ENCODE measurements around the gene ACKR3. TPM values are rescaled to one million over a fixed set of nuclear protein-coding genes. Genes with fewer than 3 reads are reported as not detected.

The ACKR3 gene
- total and polyA plus RNA-seq, 3 experiments from 2014 or later = 0.90 to 5.5 (median 1.6) TPM

GRCh38 chr2:236592821-236593220 lies 23.2 kb downstream of the ACKR3 start:
- H3K4me3 ChIP-seq (ENCODE audit: low read length) = no peak overlapping the region
- no peaks in the 10 kb centered on the region for H3K9me3 ChIP-seq (ENCODE audit: low read length)
- Mint-ChIP-seq H3K36me3 (no peaks in the 10 kb centered on the region), H3K9me3 (no peaks in the 10 kb centered on the region), H3K27ac (no peak overlapping the region), H3K4me3 (no peak overlapping the region), H3K27me3 (no peaks in the 10 kb centered on the region), H3K4me1 (no peaks in the 10 kb centered on the region)
- H3K27ac ChIP-seq (ENCODE audit: low read depth, low read length) = no peak overlapping the region
- H3K36me3 ChIP-seq (ENCODE audit: insufficient read depth, low read length) = no peaks in the 10 kb centered on the region
- H3K27me3 ChIP-seq (ENCODE audit: insufficient read depth, low read length, poor library complexity, severe bottlenecking) = no peaks in the 10 kb centered on the region
- CTCF ChIA-PET = no interaction called here
- DNase-seq = no peak
- POLR2A ChIA-PET = no interaction called here
- H3K4me1 ChIP-seq (ENCODE audit: insufficient read depth, low read length) = no peaks in the 10 kb centered on the region

- no peaks in the 10 kb centered on the region for H3K27me3 Mint-ChIP-seq
- no peaks in the 10 kb centered on the region for H3K4me1 ChIP-seq (ENCODE audit: insufficient read depth, low read length)
- no peaks in the 10 kb centered on the region for H3K9me3 Mint-ChIP-seq
- H3K9me3 ChIP-seq (ENCODE audit: low read length) = no peaks in the 10 kb centered on the region
- no peaks in the 10 kb centered on the region for H3K36me3 ChIP-seq (ENCODE audit: insufficient read depth, low read length)
- no peaks in the 10 kb centered on the region for H3K36me3 Mint-ChIP-seq
- CTCF ChIA-PET = no interaction called here
- H3K27me3 ChIP-seq (ENCODE audit: insufficient read depth, low read length, poor library complexity, severe bottlenecking) = no peaks in the 10 kb centered on the region
- no peak overlapping the region for H3K4me3 Mint-ChIP-seq
- no peak overlapping the region for H3K27ac ChIP-seq (ENCODE audit: low read depth, low read length)
- no peaks in the 10 kb centered on the region for H3K4me1 Mint-ChIP-seq
- no peak for DNase-seq
- H3K4me3 ChIP-seq (ENCODE audit: low read length) = no peak overlapping the region
- H3K27ac Mint-ChIP-seq = no peak overlapping the region
- POLR2A ChIA-PET = no interaction called here
Observed at GRCh38 chr2:236593531-236593930, 23.9 kb downstream of the ACKR3 start.

- H3K9me3 ChIP-seq (ENCODE audit: low read length) = no peaks in the 10 kb centered on the region
- Mint-ChIP-seq H3K4me3 (no peak overlapping the region), H3K36me3 (no peaks in the 10 kb centered on the region), H3K9me3 (no peaks in the 10 kb centered on the region), H3K27me3 (no peaks in the 10 kb centered on the region), H3K4me1 (no peaks in the 10 kb centered on the region), H3K27ac (no peak overlapping the region)
- no peaks in the 10 kb centered on the region for H3K27me3 ChIP-seq (ENCODE audit: insufficient read depth, low read length, poor library complexity, severe bottlenecking)
- H3K27ac ChIP-seq (ENCODE audit: low read depth, low read length) = no peak overlapping the region
- H3K4me3 ChIP-seq (ENCODE audit: low read length) = no peak overlapping the region
- H3K4me1 ChIP-seq (ENCODE audit: insufficient read depth, low read length) = no peaks in the 10 kb centered on the region
- CTCF ChIA-PET = no interaction called here
- DNase-seq = no peak
- POLR2A ChIA-PET = no interaction called here
- H3K36me3 ChIP-seq (ENCODE audit: insufficient read depth, low read length) = no peaks in the 10 kb centered on the region
Observed at GRCh38 chr2:236593956-236594355, 24.3 kb downstream of the ACKR3 start.

- Histone ChIP-seq H3K4me1 (ENCODE audit: insufficient read depth, low read length) (no peaks in the 10 kb centered on the region), H3K4me3 (ENCODE audit: low read length) (no peak overlapping the region), H3K9me3 (ENCODE audit: low read length) (no peaks in the 10 kb centered on the region), H3K36me3 (ENCODE audit: insufficient read depth, low read length) (no peaks in the 10 kb centered on the region), H3K27ac (ENCODE audit: low read depth, low read length) (no peak overlapping the region), H3K27me3 (ENCODE audit: insufficient read depth, low read length, poor library complexity, severe bottlenecking) (no peaks in the 10 kb centered on the region)
- H3K27me3 Mint-ChIP-seq = peaks cover 3 to 10% of the 10 kb centered on the region in 2 donors
- no peak overlapping the region for H3K4me3 Mint-ChIP-seq
- ChIA-PET POLR2A (no interaction called here), CTCF (no interaction called here)
- H3K36me3 Mint-ChIP-seq = no peaks in the 10 kb centered on the region
- DNase-seq = no peak
- no peaks in the 10 kb centered on the region for H3K4me1 Mint-ChIP-seq
- no peaks in the 10 kb centered on the region for H3K9me3 Mint-ChIP-seq
- no peak overlapping the region for H3K27ac Mint-ChIP-seq
Observed at GRCh38 chr2:236597629-236598028, 28.0 kb downstream of the ACKR3 start.

GRCh38 chr2:236599059-236599458 lies 29.4 kb downstream of the ACKR3 start:
- H3K4me3 ChIP-seq (ENCODE audit: low read length) = no peak overlapping the region
- no peaks in the 10 kb centered on the region for H3K27me3 ChIP-seq (ENCODE audit: insufficient read depth, low read length, poor library complexity, severe bottlenecking)
- Mint-ChIP-seq H3K9me3 (no peaks in the 10 kb centered on the region), H3K4me1 (no peaks in the 10 kb centered on the region), H3K27ac (no peak overlapping the region), H3K36me3 (no peaks in the 10 kb centered on the region), H3K4me3 (peak overlapping the region in 1 of 7 donors; percentile 5), H3K27me3 (peaks cover 3 to 22% of the 10 kb centered on the region in 2 donors)
- no peak for DNase-seq
- H3K9me3 ChIP-seq (ENCODE audit: low read length) = no peaks in the 10 kb centered on the region
- no peak overlapping the region for H3K27ac ChIP-seq (ENCODE audit: low read depth, low read length)
- POLR2A ChIA-PET = no interaction called here
- CTCF ChIA-PET = no interaction called here
- no peaks in the 10 kb centered on the region for H3K36me3 ChIP-seq (ENCODE audit: insufficient read depth, low read length)
- no peaks in the 10 kb centered on the region for H3K4me1 ChIP-seq (ENCODE audit: insufficient read depth, low read length)

GRCh38 chr2:236600158-236600557 lies 30.5 kb downstream of the ACKR3 start:
- H3K4me1 Mint-ChIP-seq = peaks cover 0 to 3% (median 2%) of the 10 kb centered on the region in 3 donors
- no peak overlapping the region for H3K4me3 Mint-ChIP-seq
- Histone ChIP-seq H3K4me3 (ENCODE audit: low read length) (no peak overlapping the region), H3K27me3 (ENCODE audit: insufficient read depth, low read length, poor library complexity, severe bottlenecking) (no peaks in the 10 kb centered on the region), H3K9me3 (ENCODE audit: low read length) (no peaks in the 10 kb centered on the region), H3K36me3 (ENCODE audit: insufficient read depth, low read length) (no peaks in the 10 kb centered on the region), H3K4me1 (ENCODE audit: insufficient read depth, low read length) (no peaks in the 10 kb centered on the region), H3K27ac (ENCODE audit: low read depth, low read length) (no peak overlapping the region)
- H3K27me3 Mint-ChIP-seq = peaks cover 6 to 33% of the 10 kb centered on the region in 2 donors
- DNase-seq = no peak
- POLR2A ChIA-PET = no interaction called here
- CTCF ChIA-PET = no interaction called here
- H3K27ac Mint-ChIP-seq = no peak overlapping the region
- no peaks in the 10 kb centered on the region for H3K36me3 Mint-ChIP-seq
- H3K9me3 Mint-ChIP-seq = no peaks in the 10 kb centered on the region

GRCh38 chr2:236600892-236601291 lies 31.3 kb downstream of the ACKR3 start:
- H3K4me3 ChIP-seq (ENCODE audit: low read length) = no peak overlapping the region
- H3K9me3 ChIP-seq (ENCODE audit: low read length) = no peaks in the 10 kb centered on the region
- Mint-ChIP-seq H3K27ac (peak overlapping the region in 1 of 8 donors; percentile 48), H3K9me3 (no peaks in the 10 kb centered on the region), H3K4me3 (no peak overlapping the region), H3K27me3 (peaks cover 11 to 39% of the 10 kb centered on the region in 2 donors), H3K36me3 (no peaks in the 10 kb centered on the region), H3K4me1 (peaks cover 0 to 4% (median 2%) of the 10 kb centered on the region in 3 donors)
- H3K4me1 ChIP-seq (ENCODE audit: insufficient read depth, low read length) = no peaks in the 10 kb centered on the region
- POLR2A ChIA-PET = interaction anchor here (0.6 kb wide), 1 partner anchor 193 kb away, joined by 3 read pairs; no protein-coding TSS in a partner anchor
- no peak for DNase-seq
- no peaks in the 10 kb centered on the region for H3K36me3 ChIP-seq (ENCODE audit: insufficient read depth, low read length)
- no peak overlapping the region for H3K27ac ChIP-seq (ENCODE audit: low read depth, low read length)
- no peaks in the 10 kb centered on the region for H3K27me3 ChIP-seq (ENCODE audit: insufficient read depth, low read length, poor library complexity, severe bottlenecking)
- CTCF ChIA-PET = no interaction called here

- H3K27ac Mint-ChIP-seq = peak overlapping the region in 1 of 8 donors; percentile 48
- no peak overlapping the region for H3K27ac ChIP-seq (ENCODE audit: low read depth, low read length)
- H3K4me1 ChIP-seq (ENCODE audit: insufficient read depth, low read length) = no peaks in the 10 kb centered on the region
- H3K27me3 Mint-ChIP-seq = peaks cover 17 to 46% of the 10 kb centered on the region in 2 donors
- ChIA-PET CTCF (no interaction called here), POLR2A (interaction anchor here (0.6 kb wide), 1 partner anchor 193 kb away, joined by 3 read pairs; no protein-coding TSS in a partner anchor)
- no peaks in the 10 kb centered on the region for H3K27me3 ChIP-seq (ENCODE audit: insufficient read depth, low read length, poor library complexity, severe bottlenecking)
- no peaks in the 10 kb centered on the region for H3K36me3 Mint-ChIP-seq
- DNase-seq = no peak
- H3K4me1 Mint-ChIP-seq = peaks cover 0 to 4% (median 4%) of the 10 kb centered on the region in 3 donors
- no peaks in the 10 kb centered on the region for H3K9me3 Mint-ChIP-seq
- no peaks in the 10 kb centered on the region for H3K36me3 ChIP-seq (ENCODE audit: insufficient read depth, low read length)
- H3K4me3 Mint-ChIP-seq = no peak overlapping the region
- H3K9me3 ChIP-seq (ENCODE audit: low read length) = no peaks in the 10 kb centered on the region
- no peak overlapping the region for H3K4me3 ChIP-seq (ENCODE audit: low read length)
Observed at GRCh38 chr2:236601316-236602202, 31.9 kb downstream of the ACKR3 start.
